Activated naive CD8-positive, alpha-beta T cell treated with anti-CD3 and anti-CD28 coated beads for 36 hours (primary cell): ENCODE measurements around the gene RTN4RL1. TPM values are rescaled to one million over a fixed set of nuclear protein-coding genes. Genes with fewer than 3 reads are reported as not detected.

Source experiments
- DNase-seq: peaks from one replicate; pipeline ENCODE4 v3.0.0; 2021
- H3K27ac Mint-ChIP-seq: one replicate; pipeline ENCODE4 v1.8.0; 2022; ENCODE audit warnings: mild to moderate bottlenecking, moderate library complexity, mixed read lengths
- H3K27me3 Mint-ChIP-seq: one replicate; pipeline ENCODE4 v1.8.0; 2022; ENCODE audit warnings: mild to moderate bottlenecking, mixed read lengths
- H3K36me3 Mint-ChIP-seq: one replicate; pipeline ENCODE4 v1.8.0; 2021; ENCODE audit warnings: mild to moderate bottlenecking, mixed read lengths
- H3K4me1 Mint-ChIP-seq: one replicate; pipeline ENCODE4 v1.8.0; 2021; ENCODE audit warnings: mixed read lengths
- H3K4me3 Mint-ChIP-seq: one replicate; pipeline ENCODE4 v1.8.0; 2022; ENCODE audit warnings: mild to moderate bottlenecking, moderate library complexity, mixed read lengths
- H3K9me3 Mint-ChIP-seq: one replicate; pipeline ENCODE4 v1.8.0; 2022; ENCODE audit warnings: mixed read lengths
- total RNA-seq, 2 experiments: library from RNA; stranded (reverse); gene quantifications; one replicate each; pipeline ENCODE4 v1.2.3, GENCODE V29; 2021

The RTN4RL1 gene, protein sequence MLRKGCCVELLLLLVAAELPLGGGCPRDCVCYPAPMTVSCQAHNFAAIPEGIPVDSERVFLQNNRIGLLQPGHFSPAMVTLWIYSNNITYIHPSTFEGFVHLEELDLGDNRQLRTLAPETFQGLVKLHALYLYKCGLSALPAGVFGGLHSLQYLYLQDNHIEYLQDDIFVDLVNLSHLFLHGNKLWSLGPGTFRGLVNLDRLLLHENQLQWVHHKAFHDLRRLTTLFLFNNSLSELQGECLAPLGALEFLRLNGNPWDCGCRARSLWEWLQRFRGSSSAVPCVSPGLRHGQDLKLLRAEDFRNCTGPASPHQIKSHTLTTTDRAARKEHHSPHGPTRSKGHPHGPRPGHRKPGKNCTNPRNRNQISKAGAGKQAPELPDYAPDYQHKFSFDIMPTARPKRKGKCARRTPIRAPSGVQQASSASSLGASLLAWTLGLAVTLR
- under 1 TPM; 0.64 to 0.80 TPM for total RNA-seq

DNA sequence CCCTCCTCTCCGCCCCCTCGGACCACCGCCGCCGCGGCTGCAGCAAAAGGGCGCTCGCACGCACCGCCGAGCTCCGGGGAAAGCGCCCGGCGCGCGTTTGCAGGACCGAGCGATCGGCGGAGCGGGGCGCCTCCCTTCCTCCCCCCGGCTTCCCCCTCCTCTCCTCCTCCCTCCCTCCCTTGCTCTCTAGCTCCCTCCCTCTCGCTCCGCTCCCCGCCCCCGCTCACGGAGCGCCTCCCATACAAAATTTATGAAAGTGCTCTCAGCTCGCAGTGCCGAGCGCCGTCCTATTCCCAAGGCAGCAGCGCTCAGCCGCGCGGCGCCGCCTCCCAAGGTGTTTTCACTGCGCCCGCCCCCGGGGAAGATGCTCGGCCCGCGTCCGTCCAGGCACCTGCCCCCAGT, at the start of gene RTN4RL1:
RTN4RL1 (minus strand) TSS at position 115 of the 402 bp plus-strand sequence. CDS start 469 bp downstream, outside the sequence.
- Mint-ChIP-seq H3K27me3 (peaks cover 42% of the 10 kb centered on the region), H3K9me3 (no peaks in the 10 kb centered on the region), H3K36me3 (no peaks in the 10 kb centered on the region), H3K4me1 (peaks cover 12% of the 10 kb centered on the region), H3K4me3 (peak within 1 kb of the TSS; percentile 77), H3K27ac (no peak within 1 kb of the TSS)
- peak; percentile 63 for DNase-seq

DNA sequence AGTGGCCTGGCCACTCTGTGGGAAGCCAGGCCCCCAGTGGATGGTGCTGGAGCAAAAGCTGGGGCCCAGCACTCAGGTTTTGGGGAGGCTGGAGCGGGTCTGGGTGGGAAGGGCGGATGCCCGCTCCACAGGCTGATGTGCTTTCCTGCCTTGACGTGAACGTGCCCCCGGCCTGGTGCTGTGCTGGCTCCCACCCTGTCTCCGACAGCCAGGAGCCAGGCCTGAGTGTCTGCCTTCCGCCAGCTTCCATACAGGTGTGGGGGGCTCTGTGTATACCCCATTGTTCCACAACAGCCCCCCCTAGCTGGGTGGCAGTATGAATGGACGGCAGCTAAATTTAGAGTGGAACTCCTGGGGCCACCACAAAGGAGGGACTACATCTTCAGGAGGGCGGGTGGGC, 49.8 kb upstream of the RTN4RL1 start:
- no peak overlapping the region for H3K27ac Mint-ChIP-seq
- H3K4me1 Mint-ChIP-seq, result peaks cover 20% of the 10 kb centered on the region
- peaks cover 57% of the 10 kb centered on the region for H3K36me3 Mint-ChIP-seq
- peaks cover under 1% of the 10 kb centered on the region for H3K27me3 Mint-ChIP-seq
- no peaks in the 10 kb centered on the region for H3K9me3 Mint-ChIP-seq
- no peak overlapping the region for H3K4me3 Mint-ChIP-seq
- DNase-seq, result no peak

DNA sequence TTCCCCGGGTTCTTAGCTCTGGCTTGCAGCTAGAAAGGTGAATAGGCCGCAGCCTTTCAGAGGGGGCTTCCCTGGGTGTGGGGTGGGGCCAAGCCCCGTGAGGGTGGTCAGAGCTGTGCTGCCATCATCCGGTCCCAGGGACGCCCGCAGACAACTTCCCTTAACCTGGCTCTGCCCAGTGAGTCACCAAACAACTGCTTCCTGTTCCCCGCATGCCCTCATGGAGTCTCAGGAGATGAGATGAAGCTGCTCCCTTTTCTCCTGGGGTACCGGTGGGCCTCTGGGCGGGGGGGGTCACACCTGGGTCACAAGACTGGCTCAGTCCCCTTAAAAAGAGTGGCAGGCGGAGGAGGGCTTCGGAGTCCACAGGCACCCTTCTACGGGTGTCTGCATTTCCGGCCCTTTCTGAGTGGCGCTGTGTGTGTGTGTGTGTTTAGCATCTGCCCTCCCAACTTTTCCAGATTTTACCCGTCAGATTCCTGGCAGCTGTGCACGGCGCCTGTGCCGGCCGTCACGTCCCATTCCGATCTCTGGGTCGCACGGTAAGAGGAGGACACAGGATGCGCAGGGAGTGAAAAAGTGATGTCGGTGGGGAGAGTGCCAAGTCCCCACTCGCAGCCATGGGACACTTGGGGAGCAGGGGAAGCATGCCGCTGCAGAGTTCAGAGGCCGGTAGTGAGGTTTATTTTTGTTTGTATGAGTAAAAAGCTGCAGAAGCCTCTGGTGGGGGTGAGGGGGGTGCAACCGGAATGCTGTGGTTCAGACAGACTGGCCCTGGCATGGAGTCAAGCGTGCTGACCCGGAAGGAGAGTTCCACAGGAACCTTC, 46.5 kb upstream of the RTN4RL1 start:
- Mint-ChIP-seq H3K27ac (peak overlapping the region; percentile 5), H3K4me1 (peaks cover 43% of the 10 kb centered on the region), H3K4me3 (no peak overlapping the region), H3K27me3 (peaks cover 5% of the 10 kb centered on the region), H3K36me3 (peaks cover 52% of the 10 kb centered on the region), H3K9me3 (no peaks in the 10 kb centered on the region)
- DNase-seq, result no peak

DNA sequence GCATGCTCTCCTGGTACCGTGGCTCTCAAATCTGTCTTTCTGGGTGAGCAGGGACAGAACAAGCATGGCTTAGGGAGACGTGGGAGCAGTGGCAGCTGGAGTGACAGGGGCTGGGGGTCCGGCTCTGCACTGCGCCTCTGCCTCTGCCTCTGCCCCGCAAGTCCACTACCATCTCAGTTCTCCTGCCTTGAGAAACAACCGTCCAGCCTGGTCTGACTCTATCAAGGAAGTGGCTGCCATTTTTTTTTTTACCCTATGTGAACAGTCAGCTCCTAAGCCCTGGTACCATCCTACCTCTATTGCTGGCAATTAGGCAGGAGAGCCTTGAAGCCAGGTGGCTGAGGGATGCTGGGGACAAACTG, 45.9 kb upstream of the RTN4RL1 start:
- peaks cover 5% of the 10 kb centered on the region for H3K27me3 Mint-ChIP-seq
- H3K9me3 Mint-ChIP-seq, result no peaks in the 10 kb centered on the region
- peak overlapping the region; percentile 63 for H3K27ac Mint-ChIP-seq
- peaks cover 56% of the 10 kb centered on the region for H3K36me3 Mint-ChIP-seq
- peak overlapping the region; percentile 30 for H3K4me3 Mint-ChIP-seq
- DNase-seq, result no peak
- H3K4me1 Mint-ChIP-seq, result peaks cover 43% of the 10 kb centered on the region

DNA sequence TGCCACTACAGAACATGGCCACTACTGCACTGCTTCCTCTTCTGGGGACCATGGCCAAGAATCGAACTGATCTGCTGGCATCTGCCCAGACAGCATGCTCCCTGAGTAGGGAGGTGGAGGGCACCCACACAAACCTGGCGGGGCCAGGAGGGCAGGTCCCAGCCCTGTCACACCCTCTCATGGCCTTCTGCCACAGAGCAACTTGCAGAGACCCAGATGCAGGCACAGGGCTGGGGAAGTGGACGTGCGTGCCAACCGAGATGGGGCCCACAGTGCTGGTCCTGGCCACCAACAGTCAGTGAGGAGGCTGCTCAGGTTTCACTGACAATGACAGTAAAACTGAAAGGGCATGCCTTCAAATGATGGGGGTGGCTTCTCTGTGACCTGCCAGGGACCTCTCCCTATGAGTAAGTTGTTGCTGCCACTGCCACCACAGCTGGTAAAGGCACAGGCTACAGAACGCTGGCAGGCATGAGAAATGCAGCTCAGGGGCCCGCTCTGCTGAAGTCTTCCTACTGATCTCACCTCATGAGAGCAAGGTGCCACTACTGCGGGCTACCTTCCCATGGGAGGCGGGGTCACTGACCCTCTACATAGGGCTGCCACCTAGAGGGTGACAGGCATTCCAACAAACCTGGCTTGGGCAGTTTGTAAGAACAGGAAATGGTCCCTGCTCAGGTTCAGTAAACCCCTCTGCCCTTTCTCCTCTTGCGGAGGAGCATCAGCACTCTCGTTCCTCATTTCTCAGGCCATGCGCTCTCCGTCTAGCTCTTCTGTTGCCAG, 45.3 kb upstream of the RTN4RL1 start:
- peak overlapping the region; percentile 37 for H3K4me3 Mint-ChIP-seq
- peaks cover 41% of the 10 kb centered on the region for H3K4me1 Mint-ChIP-seq
- peak; percentile 77 for DNase-seq
- peak overlapping the region; percentile 80 for H3K27ac Mint-ChIP-seq
- H3K9me3 Mint-ChIP-seq, result no peaks in the 10 kb centered on the region
- peaks cover 58% of the 10 kb centered on the region for H3K36me3 Mint-ChIP-seq
- H3K27me3 Mint-ChIP-seq, result peaks cover 5% of the 10 kb centered on the region

DNA sequence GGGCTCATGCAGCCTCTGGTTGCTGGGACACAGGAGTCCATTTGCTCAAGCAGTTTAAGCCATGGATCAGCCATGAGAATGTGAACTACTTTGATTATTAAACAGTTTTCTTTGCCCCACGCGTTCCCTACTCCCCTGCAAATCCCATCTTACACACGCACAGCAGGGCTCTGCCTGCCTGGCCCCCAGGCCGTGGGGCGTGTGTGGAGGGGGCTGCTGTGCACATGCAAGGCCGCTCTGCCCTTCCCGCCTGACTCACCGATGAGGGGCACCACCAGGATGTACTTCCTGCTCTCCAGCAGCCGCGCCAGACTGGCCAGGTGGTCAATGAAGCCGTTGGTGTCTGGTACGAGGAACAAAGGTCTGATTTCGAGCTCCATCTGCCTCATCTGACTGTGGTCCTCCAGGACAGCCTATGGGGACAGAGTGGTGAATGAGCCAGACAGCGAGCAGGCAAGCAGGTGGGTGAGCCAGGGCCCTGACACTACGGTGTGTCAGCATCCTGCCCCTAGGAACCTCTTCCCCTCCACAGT, 43.5 kb upstream of the RTN4RL1 start:
- peak overlapping the region; percentile 76 for H3K27ac Mint-ChIP-seq

DNA sequence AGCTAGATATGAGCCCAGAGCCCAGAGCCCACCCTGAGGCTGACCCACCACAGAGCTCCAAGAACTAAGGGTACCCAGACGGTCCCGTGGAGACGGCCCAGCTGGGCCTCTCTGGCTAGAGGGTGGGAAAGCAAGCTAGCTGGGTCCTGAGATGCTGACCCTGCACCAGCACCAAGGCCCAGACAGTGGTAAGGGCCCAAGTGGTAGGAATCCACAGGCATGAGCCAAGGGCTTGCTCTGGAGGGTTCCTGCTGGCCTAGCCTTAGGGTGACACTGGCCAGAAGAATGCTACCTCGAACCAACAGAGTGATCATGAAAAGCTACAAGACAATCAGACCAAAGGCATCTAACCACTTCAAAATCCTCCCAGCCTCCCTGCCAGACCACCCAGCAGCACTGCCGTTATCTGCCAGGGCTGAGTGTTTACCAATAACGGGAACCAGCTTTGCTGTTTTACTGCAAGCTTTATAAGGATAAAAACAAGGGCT, 42.9 kb upstream of the RTN4RL1 start:
- no peak for DNase-seq
- no peaks in the 10 kb centered on the region for H3K9me3 Mint-ChIP-seq
- peaks cover 5% of the 10 kb centered on the region for H3K27me3 Mint-ChIP-seq
- peak overlapping the region; percentile 54 for H3K4me3 Mint-ChIP-seq
- peaks cover 42% of the 10 kb centered on the region for H3K4me1 Mint-ChIP-seq
- H3K27ac Mint-ChIP-seq, result no peak overlapping the region
- H3K36me3 Mint-ChIP-seq, result peaks cover 71% of the 10 kb centered on the region

More for the DNA sequence above, 43.5 kb upstream of the RTN4RL1 start:
- Mint-ChIP-seq H3K4me3 (peak overlapping the region; percentile 54), H3K36me3 (peaks cover 67% of the 10 kb centered on the region), H3K27me3 (peaks cover 5% of the 10 kb centered on the region), H3K9me3 (no peaks in the 10 kb centered on the region), H3K4me1 (peaks cover 42% of the 10 kb centered on the region)
- no peak for DNase-seq

DNA sequence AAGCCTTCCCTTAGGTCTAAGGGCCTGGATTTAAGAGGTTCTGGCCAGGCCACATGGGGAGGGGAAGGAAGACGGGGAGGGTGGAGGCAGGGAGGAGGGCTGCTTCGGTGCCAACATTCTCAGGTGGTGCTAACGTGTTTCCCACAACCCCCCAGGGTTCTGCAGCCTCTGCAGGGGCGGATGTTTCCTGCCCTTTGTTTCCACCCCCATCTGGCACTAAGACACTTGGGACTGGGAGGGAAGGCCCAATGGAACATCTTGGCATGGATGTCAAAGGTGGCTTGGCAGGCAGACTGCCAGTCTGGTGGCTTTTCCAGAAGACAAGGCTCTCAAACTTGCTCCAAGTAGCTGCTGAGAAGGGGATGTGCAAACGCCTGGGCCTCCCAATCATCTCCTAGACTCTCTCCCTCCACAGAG, 42.5 kb upstream of the RTN4RL1 start:
- DNase-seq, result no peak
- Mint-ChIP-seq H3K36me3 (peaks cover 70% of the 10 kb centered on the region), H3K9me3 (no peaks in the 10 kb centered on the region), H3K4me3 (no peak overlapping the region), H3K27me3 (peaks cover 5% of the 10 kb centered on the region), H3K27ac (no peak overlapping the region), H3K4me1 (peaks cover 40% of the 10 kb centered on the region)

DNA sequence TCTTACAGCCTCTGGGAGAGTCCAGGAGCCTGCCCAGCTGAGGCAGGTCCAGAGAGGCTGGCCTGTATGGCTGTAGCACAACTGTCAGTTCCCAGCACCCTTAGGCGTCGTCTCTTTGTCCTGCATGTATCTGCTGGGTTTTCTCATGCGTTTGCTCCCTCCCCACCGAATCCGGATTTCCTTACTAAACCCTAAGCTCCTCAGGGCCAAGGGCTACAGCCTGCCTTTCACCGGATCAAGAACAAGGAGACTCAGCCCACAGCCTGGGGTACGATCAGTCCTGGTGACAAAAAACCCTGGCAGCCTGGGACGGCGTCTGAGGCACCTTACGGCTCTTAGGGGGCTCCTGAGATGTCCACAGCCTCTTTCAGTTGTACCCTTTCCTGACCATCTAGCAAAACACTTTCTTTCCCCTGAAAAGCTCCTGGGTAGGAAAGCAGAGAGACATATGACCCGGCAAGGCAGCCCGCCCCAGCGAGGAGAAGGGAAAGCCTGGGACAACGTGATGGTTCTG, 42.0 kb upstream of the RTN4RL1 start:
- H3K9me3 Mint-ChIP-seq, result no peaks in the 10 kb centered on the region
- peaks cover 40% of the 10 kb centered on the region for H3K4me1 Mint-ChIP-seq
- no peak overlapping the region for H3K4me3 Mint-ChIP-seq
- DNase-seq, result no peak
- no peak overlapping the region for H3K27ac Mint-ChIP-seq
- H3K27me3 Mint-ChIP-seq, result peaks cover 5% of the 10 kb centered on the region
- H3K36me3 Mint-ChIP-seq, result peaks cover 70% of the 10 kb centered on the region

DNA sequence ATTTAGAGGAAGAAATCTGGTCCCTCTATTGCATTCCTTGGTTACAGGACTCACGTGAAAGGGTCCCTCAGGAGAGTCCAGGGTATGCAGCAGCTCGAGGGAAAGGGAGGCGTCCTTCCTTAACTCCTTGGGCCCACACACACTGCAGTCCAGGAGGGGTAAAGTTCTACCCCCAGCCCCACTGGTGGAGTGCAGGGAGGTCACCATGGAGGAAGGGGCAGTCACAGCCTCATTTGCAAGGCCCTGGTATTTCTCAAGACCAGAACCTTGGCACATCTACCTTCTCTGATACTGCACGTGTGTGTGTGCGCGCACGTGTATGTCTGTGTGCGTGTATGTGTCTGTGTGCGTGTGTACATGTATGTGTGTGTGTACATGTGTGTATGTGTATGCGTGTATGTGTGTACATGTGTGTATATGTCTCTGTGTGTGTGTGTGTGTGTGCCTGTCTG, 40.8 kb upstream of the RTN4RL1 start:
- Mint-ChIP-seq H3K4me3 (no peak overlapping the region), H3K36me3 (peaks cover 65% of the 10 kb centered on the region)

DNA sequence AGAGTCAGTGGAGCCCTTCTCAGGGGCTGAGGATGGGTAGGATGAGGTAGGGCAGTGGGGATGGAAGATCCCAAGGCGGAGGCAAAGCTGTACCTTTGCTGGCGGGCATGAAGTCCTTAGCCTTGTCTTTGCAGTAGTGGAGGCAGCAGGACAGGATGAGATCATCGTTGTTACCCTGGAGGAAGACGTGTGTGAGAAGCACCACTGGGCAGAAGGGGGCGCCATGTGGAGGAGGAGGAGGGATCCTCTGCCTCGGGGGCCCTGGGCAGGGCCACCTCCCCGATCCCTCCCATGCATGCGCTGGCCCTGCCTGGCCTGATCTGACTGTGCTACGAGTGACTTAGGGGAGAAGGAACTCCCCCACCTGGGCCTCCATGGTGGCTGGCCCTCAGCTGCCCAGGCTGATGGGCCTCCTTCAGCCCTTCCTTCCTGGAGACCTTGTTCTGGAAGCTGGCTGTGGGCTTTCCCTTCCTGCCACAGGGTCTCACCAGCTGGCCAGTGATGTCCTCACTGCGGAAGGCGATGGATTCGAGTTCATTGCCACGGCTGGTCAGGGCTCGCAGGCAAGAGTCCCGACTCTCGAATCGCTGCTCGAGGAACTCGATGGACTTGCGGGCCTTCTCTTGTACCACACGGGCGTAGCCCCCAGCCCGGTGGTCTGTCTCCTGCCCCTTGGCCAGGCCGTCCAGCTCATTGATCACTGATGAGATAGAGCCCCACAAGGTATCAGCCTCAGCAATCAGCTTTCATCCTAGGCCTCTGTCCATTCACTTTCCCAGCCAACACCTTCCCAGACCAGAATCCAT, 40.0 kb upstream of the RTN4RL1 start:
- H3K27ac Mint-ChIP-seq, result no peak overlapping the region
- peaks cover 67% of the 10 kb centered on the region for H3K36me3 Mint-ChIP-seq
- peaks cover 5% of the 10 kb centered on the region for H3K27me3 Mint-ChIP-seq
- H3K4me3 Mint-ChIP-seq, result no peak overlapping the region
- peak; percentile 73 for DNase-seq
- no peaks in the 10 kb centered on the region for H3K9me3 Mint-ChIP-seq
- peaks cover 35% of the 10 kb centered on the region for H3K4me1 Mint-ChIP-seq

More for the DNA sequence above, 40.8 kb upstream of the RTN4RL1 start:
- Mint-ChIP-seq H3K27me3 (peaks cover 5% of the 10 kb centered on the region), H3K4me1 (peaks cover 37% of the 10 kb centered on the region), H3K27ac (no peak overlapping the region), H3K9me3 (no peaks in the 10 kb centered on the region)
- DNase-seq, result no peak

DNA sequence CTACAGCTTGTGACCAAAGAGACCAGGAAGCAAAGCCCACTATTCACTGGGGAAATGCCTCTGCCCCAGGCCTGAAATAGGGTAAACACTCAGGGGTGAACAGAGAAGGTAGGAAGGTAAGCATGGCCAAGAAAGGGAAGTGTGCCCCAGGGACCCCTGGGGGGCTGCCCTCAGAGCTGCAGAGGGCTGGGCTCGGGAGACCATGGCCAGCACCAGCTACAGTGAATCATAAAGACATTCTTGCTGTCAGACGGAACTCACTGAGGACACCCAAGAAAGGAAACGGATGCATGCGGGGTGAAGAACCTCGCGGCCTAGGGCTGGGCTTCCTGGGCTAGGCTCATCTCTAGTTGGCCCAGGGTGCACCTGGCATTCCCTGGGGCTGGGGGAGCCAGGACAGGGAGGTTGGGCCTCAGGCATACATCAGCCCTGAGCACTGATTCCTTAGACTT, 39.4 kb upstream of the RTN4RL1 start:
- no peak overlapping the region for H3K27ac Mint-ChIP-seq
- H3K27me3 Mint-ChIP-seq, result peaks cover 1% of the 10 kb centered on the region
- no peak overlapping the region for H3K4me3 Mint-ChIP-seq
- peaks cover 34% of the 10 kb centered on the region for H3K4me1 Mint-ChIP-seq
- DNase-seq, result no peak
- peaks cover 67% of the 10 kb centered on the region for H3K36me3 Mint-ChIP-seq
- H3K9me3 Mint-ChIP-seq, result no peaks in the 10 kb centered on the region

DNA sequence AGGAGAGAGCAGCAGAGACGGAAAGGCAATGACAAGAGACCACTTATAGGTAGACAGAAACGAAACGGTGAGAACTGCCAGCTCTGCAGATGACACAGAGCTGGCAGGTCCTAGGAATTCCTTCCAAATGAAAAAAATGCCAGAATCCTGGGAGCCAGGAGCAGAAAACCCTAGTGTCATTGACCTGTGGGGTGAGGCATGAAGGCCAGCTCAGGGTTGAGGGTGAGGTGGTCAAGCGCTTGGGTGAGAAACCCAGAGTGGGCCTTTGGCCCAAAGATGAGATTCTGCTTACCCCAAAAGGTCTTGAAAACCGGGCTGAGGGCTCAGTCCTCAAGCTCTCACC, 39.0 kb upstream of the RTN4RL1 start:
- Mint-ChIP-seq H3K4me3 (no peak overlapping the region), H3K36me3 (peaks cover 66% of the 10 kb centered on the region), H3K27me3 (peaks cover 3% of the 10 kb centered on the region), H3K9me3 (no peaks in the 10 kb centered on the region), H3K4me1 (peaks cover 33% of the 10 kb centered on the region), H3K27ac (no peak overlapping the region)
- DNase-seq, result no peak
